NCI-H1694 treated with DMSO at 0.1 percent for 48 hours (cell line): ENCODE data around the gene DYNC1I1.

Source experiments
- DNase-seq: peaks from one replicate; lab custom pipeline; 2025; lab: John Stamatoyannopoulos, UW

Gene DYNC1I1

DNA sequence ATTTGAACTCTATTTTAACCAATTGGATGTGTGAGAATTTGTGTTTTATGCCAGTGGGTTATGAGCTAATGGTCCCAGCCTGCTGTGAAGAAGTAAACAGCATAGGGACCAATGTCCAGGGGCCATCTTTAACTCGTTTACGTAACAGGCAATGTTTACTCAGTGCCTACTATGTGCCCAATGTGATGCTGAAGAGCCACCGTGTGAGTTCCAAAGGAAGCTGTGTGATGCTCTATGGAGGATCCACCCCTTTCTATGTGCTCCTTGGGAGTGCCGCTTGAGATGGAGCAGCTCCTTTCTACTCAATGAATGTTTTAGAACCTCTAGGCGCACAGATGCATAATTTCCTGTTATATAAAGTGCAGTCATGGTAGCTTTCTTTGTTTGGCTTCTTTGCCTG lies 21.3 kb downstream of the DYNC1I1 start:
- DNase-seq: no peak

DNA sequence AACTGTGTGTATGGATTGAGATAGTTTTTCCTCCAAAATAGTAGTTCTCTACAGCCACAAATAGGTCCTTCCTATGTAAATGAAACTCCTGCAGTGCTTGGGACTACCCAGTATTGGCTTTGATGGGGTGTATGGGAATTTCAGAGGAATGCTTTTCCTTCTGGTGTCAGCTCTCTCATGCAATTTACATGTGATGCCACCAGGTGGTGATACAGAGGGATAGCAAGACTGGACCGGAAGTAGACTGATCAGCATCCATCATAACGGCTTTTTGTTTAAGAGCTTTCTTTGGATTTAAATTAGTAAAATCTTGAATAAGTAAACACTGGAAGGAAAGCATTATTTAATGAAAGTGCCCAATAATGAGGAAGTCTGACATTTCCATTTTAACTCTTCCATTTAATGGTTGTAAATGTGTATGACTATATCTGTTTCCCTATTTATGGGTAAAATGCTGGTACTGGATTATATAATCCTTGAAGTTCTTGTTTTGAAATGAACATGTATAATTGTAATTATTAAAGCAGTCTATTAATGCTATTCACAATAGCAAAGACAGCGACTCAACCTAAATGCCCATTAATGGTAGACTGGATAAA lies 22.7 kb downstream of the DYNC1I1 start:
- peak; percentile 35 for DNase-seq

- DNase-seq: no peak
These were observed 24.3 kb downstream of the DYNC1I1 start for GRCh38 chr7:95796617-95797016.

DNA sequence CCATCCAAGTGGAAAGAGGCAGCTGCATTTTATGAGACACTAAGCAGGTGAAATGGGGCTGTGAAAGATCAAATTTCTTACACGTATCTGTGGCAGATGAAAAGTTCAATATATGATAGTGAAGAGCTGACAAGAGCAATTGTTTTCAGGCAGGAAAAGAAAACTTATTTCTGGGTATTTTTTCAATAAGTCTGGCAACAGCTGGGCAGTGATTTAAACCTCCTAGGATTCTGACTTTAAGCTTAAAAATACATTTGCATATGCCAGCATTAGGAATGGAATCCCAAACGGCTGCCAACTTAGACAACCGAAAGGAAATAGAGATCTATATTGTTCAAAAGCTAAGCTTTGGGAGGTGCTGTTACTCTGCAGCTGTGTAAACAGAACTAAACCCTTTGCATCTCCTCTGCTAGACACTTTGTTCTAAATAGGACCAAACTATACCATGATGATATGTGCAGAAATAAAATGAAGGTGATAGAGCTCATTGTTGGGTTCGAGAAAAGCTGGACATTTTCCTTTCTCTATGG lies 26.1 kb downstream of the DYNC1I1 start:
- no peak for DNase-seq

GRCh38 chr7:95800787-95801186 lies 28.4 kb downstream of the DYNC1I1 start:
- no peak for DNase-seq

DNA sequence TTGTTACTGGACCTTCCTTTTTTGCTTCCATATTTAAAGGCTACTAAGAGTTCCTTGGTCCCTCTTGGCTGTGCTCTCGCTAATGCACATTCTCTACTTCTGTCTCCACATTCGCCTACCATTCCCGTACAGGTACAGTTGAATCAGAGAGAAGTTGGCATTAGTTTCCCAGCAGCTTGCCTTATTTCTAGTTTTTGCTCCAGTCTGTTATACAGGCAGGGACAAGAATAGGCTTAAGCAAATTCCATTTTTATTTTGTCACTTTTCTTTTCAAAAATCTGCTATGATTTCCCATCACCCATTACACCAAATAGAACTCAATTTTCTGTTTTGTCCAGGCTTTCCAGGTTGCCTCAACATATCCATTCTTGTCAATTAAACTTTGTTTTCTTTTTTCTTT lies 29.9 kb downstream of the DYNC1I1 start:
- no peak for DNase-seq

- no peak for DNase-seq
These were observed 31.7 kb downstream of the DYNC1I1 start for GRCh38 chr7:95804052-95804451.

- no peak for DNase-seq
These were observed 33.6 kb downstream of the DYNC1I1 start for GRCh38 chr7:95805909-95806308.

DNA sequence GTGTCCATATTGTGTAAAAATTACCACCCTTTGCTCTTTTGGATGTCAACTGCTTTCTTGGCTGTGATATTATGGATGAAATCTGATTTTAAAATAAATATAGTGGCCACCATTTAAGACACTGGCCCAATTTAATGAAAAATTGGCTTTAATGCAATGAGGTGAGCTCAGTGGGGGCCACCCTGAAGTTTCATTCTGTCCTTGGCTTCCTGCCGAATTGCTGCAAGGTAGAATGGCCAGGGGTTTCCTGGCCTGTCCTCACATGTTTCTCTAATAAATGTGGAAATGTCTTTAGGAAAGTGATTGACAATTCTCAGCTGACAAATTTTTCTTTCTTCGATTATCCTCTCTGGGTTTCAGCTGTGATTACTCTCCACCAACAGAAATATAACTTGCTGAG lies 36.0 kb downstream of the DYNC1I1 start:
- no peak for DNase-seq

DNA sequence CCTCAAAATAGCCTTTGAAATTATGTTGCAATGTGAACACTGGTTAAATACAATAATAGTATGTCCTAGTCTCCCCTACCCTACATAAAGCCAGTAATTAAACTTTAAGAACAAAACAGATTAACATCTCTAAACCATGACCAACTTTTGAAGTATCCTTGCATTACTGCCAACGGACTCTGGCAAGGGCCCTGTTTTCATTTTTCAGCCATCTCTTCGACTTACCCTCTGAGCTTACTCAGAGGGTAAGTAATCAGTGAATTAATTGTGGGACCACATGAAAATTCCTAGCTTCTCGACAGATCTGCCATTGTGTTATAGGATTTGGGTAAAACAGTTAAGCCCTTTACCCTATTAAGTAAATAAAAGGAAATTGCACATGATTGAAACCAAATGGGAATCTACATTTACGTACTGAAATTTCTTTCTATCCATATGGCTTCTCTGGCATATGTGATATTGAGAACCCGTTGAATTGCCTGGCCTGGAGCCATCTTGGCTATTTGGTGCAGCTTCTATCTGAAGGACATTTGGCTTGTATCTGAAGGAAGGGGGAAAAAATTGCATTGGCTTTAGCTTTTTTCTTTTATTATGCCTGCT lies 39.6 kb downstream of the DYNC1I1 start:
- peak; percentile 84 for DNase-seq

- DNase-seq: no peak
These were observed 42.4 kb downstream of the DYNC1I1 start for GRCh38 chr7:95814721-95815120.

DNA sequence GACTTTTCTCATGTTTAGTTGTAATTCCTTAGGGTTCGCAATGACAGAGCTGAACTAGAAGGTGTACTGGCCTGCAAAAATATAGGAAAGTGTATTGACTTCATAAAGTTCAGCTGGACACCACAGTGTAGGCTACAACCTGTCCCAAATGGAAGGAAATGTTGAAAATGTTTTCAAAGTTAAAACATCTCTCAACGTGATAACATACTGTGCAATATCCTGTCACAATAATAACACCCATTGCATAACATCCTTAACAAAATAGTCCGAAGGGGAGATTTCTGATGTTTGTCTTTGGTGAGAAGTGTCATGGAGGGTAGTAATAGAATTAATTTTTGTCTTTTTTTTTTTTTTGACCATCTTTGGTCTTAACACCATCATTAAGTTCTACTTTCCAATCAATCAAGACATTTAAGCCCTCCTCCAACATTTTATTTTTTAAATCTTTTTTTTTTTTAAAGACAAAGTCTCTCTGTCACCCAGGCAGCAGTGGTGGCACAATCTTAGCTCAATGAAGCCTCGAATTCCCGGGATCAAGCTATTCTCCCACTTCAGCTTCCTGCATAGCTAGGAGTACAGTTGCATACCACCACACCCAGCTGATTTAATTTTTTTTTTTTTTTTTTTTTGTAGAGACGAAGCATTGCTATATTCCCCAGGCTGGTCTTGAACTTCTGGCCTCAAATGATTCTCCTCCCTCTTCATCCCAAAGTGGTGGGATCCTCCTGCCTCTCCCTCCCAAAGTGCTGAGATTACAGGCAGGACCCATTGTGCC lies 45.7 kb downstream of the DYNC1I1 start:
- DNase-seq: no peak

GRCh38 chr7:95820778-95821177 lies 48.4 kb downstream of the DYNC1I1 start:
- no peak for DNase-seq

- no peak for DNase-seq
These were observed 50.4 kb downstream of the DYNC1I1 start for GRCh38 chr7:95822717-95823116.

DNA sequence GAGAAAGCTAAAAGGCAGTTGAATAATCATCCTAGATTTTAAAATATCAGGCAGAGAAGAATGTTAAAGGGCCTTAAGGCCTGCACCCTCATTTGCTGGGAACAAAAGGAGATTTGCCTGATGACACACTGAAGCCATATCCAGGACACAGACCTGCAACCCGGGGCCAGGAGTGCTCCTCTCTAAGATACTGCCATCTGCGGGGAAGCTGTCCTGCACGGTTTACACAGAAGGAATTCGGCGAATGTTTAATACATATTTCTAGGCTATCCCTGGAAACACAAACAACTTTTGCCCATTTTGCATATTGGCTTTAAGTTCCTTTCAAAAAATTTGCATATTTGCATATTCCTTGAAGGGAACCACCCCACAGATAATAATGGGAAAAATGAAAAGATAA lies 52.3 kb downstream of the DYNC1I1 start:
- no peak for DNase-seq

DNA sequence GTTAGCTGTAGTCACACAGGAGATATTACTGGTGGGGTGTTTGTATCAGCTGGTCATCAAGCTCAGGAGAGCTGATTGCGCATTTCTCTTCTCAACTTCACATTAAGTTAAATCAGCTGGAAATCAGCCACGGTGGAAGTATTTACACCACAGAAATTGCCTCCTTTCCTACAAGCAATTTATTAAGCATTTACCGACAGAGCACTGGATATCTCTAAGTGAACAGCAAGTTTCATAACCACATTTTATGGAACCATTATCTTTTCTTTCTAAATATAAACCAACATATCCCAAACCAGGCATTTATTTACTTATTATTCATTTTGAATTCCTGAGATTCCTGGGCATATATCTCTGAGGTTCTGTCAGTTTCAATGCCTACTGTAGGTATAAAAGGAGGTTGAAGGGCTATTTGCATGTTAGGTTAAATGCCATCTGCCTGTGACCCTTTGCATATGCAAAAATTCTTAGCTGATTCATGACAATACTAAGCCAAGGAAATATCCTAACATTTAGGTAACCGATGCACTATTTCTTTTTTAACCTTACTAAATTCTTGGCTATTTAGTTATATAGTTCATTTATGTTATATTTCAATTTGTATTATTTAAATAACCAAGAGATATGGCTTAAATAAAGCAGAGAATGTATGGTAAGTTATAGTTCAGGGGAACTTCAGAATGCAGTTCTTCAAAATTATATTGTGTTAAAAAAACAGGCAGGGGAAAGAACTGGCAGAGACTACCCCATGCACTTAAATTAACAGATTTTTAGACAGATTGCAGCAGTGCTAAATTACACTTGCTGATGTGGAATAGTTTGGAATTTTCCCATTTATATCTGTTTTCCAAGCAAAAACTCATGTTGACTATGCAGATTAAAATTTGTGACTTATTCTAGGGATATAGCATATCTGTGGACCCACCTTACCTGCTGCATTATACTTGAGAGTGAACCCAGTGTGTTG lies 56.8 kb downstream of the DYNC1I1 start:
- DNase-seq: no peak

GRCh38 chr7:95840953-95841950 lies 68.9 kb downstream of the DYNC1I1 start:
- DNase-seq: no peak

GRCh38 chr7:95843286-95843685 lies 70.9 kb downstream of the DYNC1I1 start:
- DNase-seq: no peak

GRCh38 chr7:95845007-95845406 lies 72.7 kb downstream of the DYNC1I1 start:
- no peak for DNase-seq

DNA sequence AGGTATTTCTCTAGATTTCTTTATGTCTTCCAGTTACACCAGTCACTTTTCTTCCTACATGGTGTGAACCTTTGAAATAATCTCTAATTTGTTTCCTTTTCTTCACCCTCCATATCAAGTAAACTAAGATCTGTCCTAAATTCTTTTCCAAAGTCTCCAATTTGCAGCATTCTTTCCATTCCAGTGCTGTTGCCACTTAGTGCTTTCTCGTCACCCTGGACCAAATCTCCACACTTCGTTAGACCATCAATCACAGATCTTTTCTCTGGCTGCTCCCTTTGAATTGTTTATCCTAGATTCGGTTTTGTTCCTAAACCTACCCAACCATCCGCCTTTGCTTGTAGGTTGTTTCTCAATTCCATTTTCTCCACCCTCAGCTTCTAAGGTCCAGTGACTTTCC lies 74.7 kb downstream of the DYNC1I1 start:
- DNase-seq: no peak

GRCh38 chr7:95859429-95859828 lies 87.1 kb downstream of the DYNC1I1 start:
- DNase-seq: no peak
